ENCODE data around the gene VDR.

GRCh38 chr12:47941871-47942613 lies 37.2 kb upstream of the VDR start:
- TF ChIP-seq, protein P1, sequence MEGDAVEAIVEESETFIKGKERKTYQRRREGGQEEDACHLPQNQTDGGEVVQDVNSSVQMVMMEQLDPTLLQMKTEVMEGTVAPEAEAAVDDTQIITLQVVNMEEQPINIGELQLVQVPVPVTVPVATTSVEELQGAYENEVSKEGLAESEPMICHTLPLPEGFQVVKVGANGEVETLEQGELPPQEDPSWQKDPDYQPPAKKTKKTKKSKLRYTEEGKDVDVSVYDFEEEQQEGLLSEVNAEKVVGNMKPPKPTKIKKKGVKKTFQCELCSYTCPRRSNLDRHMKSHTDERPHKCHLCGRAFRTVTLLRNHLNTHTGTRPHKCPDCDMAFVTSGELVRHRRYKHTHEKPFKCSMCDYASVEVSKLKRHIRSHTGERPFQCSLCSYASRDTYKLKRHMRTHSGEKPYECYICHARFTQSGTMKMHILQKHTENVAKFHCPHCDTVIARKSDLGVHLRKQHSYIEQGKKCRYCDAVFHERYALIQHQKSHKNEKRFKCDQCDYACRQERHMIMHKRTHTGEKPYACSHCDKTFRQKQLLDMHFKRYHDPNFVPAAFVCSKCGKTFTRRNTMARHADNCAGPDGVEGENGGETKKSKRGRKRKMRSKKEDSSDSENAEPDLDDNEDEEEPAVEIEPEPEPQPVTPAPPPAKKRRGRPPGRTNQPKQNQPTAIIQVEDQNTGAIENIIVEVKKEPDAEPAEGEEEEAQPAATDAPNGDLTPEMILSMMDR (conservative IDR thresholded peaks at IDR 0.05), result no peak; the same call in 1 of the 2 replicates
- no peak for TF ChIP-seq ZFX (IDR thresholded peaks at IDR 0.05)

Measured in C4-2B (cell line).